HL-60/S4 treated with retinoic acid at 250 ng/mL for 4 days and 3 days (cell line): ENCODE data around the gene UST.
"Not testable (repeated sequence)": the region's sequence is repeated elsewhere in the genome, so short reads cannot be mapped to it uniquely, and the experiment has no call there.

Experiments used
- in situ Hi-C: fragments of 300-500 bp; cut with MboI; formaldehyde crosslinking; loops from 2 replicates; pipeline ENCODE4 v1.7.0; 2022; ENCODE audit warnings: low sequenced_read_pairs

The UST gene

GRCh38 chr6:148890096-148890495 is 143.3 kb downstream of the UST start:
- in situ Hi-C loops: no loop called here

GRCh38 chr6:148890652-148891404 is 144.0 kb downstream of the UST start:
- in situ Hi-C loops: no loop called here

GRCh38 chr6:148891405-148891783 is 144.6 kb downstream of the UST start:
- in situ Hi-C loops: no loop called here

GRCh38 chr6:148892247-148892646 is 145.4 kb downstream of the UST start:
- in situ Hi-C loops: no loop called here

- in situ Hi-C loops: no loop called here
Measured at GRCh38 chr6:148893073-148893472, 146.2 kb downstream of the UST start.

- in situ Hi-C loops: no loop called here
Measured at GRCh38 chr6:148893481-148893880, 146.7 kb downstream of the UST start.

GRCh38 chr6:148898376-148899014 is 151.7 kb downstream of the UST start:
- in situ Hi-C loops: no loop called here

- in situ Hi-C loops: no loop called here
Measured at GRCh38 chr6:148904896-148905870, 158.4 kb downstream of the UST start.

GRCh38 chr6:148905901-148906300 is 159.1 kb downstream of the UST start:
- in situ Hi-C loops: no loop called here

GRCh38 chr6:148906386-148906785 is 159.6 kb downstream of the UST start:
- in situ Hi-C loops: no loop called here

GRCh38 chr6:148907573-148907972 is 160.7 kb downstream of the UST start:
- in situ Hi-C loops: no loop called here

GRCh38 chr6:148912252-148912651 is 165.4 kb downstream of the UST start:
- in situ Hi-C loops: no loop called here

GRCh38 chr6:148915810-148916209 is 169.0 kb downstream of the UST start:
- in situ Hi-C loops: no loop called here

- in situ Hi-C loops: not testable (repeated sequence)
Measured at GRCh38 chr6:148916485-148916884, 169.7 kb downstream of the UST start.

- in situ Hi-C loops: loop anchor here (25.0 kb wide), 1 partner anchor 337 kb away; no protein-coding TSS in a partner anchor
Measured at GRCh38 chr6:148924226-148925012, 177.6 kb downstream of the UST start.

- in situ Hi-C loops: loop anchor here (25.0 kb wide), 1 partner anchor 338 kb away; no protein-coding TSS in a partner anchor
Measured at GRCh38 chr6:148925701-148926100, 178.9 kb downstream of the UST start.

GRCh38 chr6:148926478-148926877 is 179.6 kb downstream of the UST start:
- in situ Hi-C loops: loop anchor here (25.0 kb wide), 1 partner anchor 339 kb away; no protein-coding TSS in a partner anchor

GRCh38 chr6:148927586-148927985 is 180.8 kb downstream of the UST start:
- in situ Hi-C loops: loop anchor here (25.0 kb wide), 1 partner anchor 340 kb away; no protein-coding TSS in a partner anchor

GRCh38 chr6:148928811-148929210 is 182.0 kb downstream of the UST start:
- in situ Hi-C loops: loop anchor here (25.0 kb wide), 1 partner anchor 342 kb away; no protein-coding TSS in a partner anchor

- in situ Hi-C loops: loop anchor here (25.0 kb wide), 1 partner anchor 345 kb away; no protein-coding TSS in a partner anchor
Measured at GRCh38 chr6:148932208-148932607, 185.4 kb downstream of the UST start.
